NCI-H187 treated with DMSO at 0.1 percent for 48 hours (cell line): ENCODE data around the gene PLXNA2.

ENCODE experiments used
- DNase-seq: peaks from one replicate; lab custom pipeline; 2025; lab: John Stamatoyannopoulos, UW

The PLXNA2 gene

GRCh38 chr1:208243967-208244916 lies at the start of gene PLXNA2:
PLXNA2 (minus strand) TSS chr1:208244384; CDS start chr1:208217922, 26,462 bp downstream.
- DNase-seq, result no peak

- DNase-seq, result no peak
Measured at GRCh38 chr1:208292908-208293307, 48.7 kb upstream of the PLXNA2 start.

- DNase-seq, result no peak
Measured at GRCh38 chr1:208291923-208292711, 47.9 kb upstream of the PLXNA2 start.

GRCh38 chr1:208291129-208291528 lies 46.9 kb upstream of the PLXNA2 start:
- no peak for DNase-seq

- no peak for DNase-seq
Measured at GRCh38 chr1:208289716-208290115, 45.5 kb upstream of the PLXNA2 start.

- no peak for DNase-seq
Measured at GRCh38 chr1:208288495-208288894, 44.3 kb upstream of the PLXNA2 start.

GRCh38 chr1:208280681-208281450 lies 36.7 kb upstream of the PLXNA2 start:
- DNase-seq, result no peak

- DNase-seq, result no peak
Measured at GRCh38 chr1:208279826-208280588, 35.8 kb upstream of the PLXNA2 start.

- DNase-seq, result no peak
Measured at GRCh38 chr1:208278638-208279037, 34.5 kb upstream of the PLXNA2 start.

GRCh38 chr1:208276757-208277435 lies 32.7 kb upstream of the PLXNA2 start:
- no peak for DNase-seq

- DNase-seq, result no peak
Measured at GRCh38 chr1:208275083-208275482, 30.9 kb upstream of the PLXNA2 start.

GRCh38 chr1:208273386-208274017 lies 29.3 kb upstream of the PLXNA2 start:
- DNase-seq, result no peak

- DNase-seq, result no peak
Measured at GRCh38 chr1:208272713-208273112, 28.5 kb upstream of the PLXNA2 start.

- no peak for DNase-seq
Measured at GRCh38 chr1:208272311-208272710, 28.1 kb upstream of the PLXNA2 start.

GRCh38 chr1:208271236-208271635 lies 27.1 kb upstream of the PLXNA2 start:
- no peak for DNase-seq

- DNase-seq, result no peak
Measured at GRCh38 chr1:208270651-208271141, 26.5 kb upstream of the PLXNA2 start.

GRCh38 chr1:208269338-208269666 lies 25.1 kb upstream of the PLXNA2 start:
- no peak for DNase-seq

GRCh38 chr1:208268541-208269337 lies 24.6 kb upstream of the PLXNA2 start:
- no peak for DNase-seq

- DNase-seq, result no peak
Measured at GRCh38 chr1:208265525-208265924, 21.3 kb upstream of the PLXNA2 start.

GRCh38 chr1:208265122-208265469 lies 20.9 kb upstream of the PLXNA2 start:
- DNase-seq, result no peak
